Astrocyte (in vitro differentiated cells and primary cell): ENCODE results near the gene CTNNA2. TPM values are rescaled to one million over a fixed set of nuclear protein-coding genes. Genes with fewer than 3 reads are reported as not detected.

Experiments
- DNase-seq: peaks from one replicate; pipeline ENCODE4 v3.0.0-alpha.2; 2010; ENCODE audit warnings: low read depth
- FAIRE-seq: peaks from 2 replicates; lab custom pipeline; 2011; peaks lifted over from hg19 to GRCh38; lab: Jason Lieb, UNC
- H2AFZ ChIP-seq: 2 replicates; pipeline ENCODE4 v1.6.0; 2012; ENCODE audit warnings: low read depth, low read length, inconsistent platforms
- H3K27ac ChIP-seq: 2 replicates; pipeline ENCODE4 v1.5.1; 2011; ENCODE audit warnings: low read depth, low read length, inconsistent platforms
- H3K27me3 ChIP-seq: 2 replicates; pipeline ENCODE4 v1.6.0; 2011; ENCODE audit warnings: low read length, inconsistent platforms; ENCODE audit not compliant: insufficient read depth
- H3K36me3 ChIP-seq: 2 replicates; pipeline ENCODE4 v1.5.1; 2011; ENCODE audit warnings: low read length, inconsistent platforms; ENCODE audit not compliant: insufficient read depth
- H3K4me1 ChIP-seq: 2 replicates; pipeline ENCODE4 v1.5.1; 2011; ENCODE audit warnings: low read length, inconsistent platforms; ENCODE audit not compliant: insufficient read depth
- H3K4me2 ChIP-seq: 2 replicates; pipeline ENCODE4 v1.6.0; 2012; ENCODE audit warnings: low read length, inconsistent platforms
- H3K4me3 ChIP-seq: 2 replicates; pipeline ENCODE4 v1.5.1; 2011; ENCODE audit warnings: low read depth, mild to moderate bottlenecking, low read length, inconsistent platforms; ENCODE audit not compliant: insufficient read depth
- H3K79me2 ChIP-seq: 2 replicates; pipeline ENCODE4 v1.6.0; 2012; ENCODE audit warnings: mild to moderate bottlenecking, low read length, inconsistent platforms; ENCODE audit not compliant: insufficient read depth
- H3K9ac ChIP-seq: 2 replicates; pipeline ENCODE4 v1.6.0; 2012; ENCODE audit warnings: mild to moderate bottlenecking, low read length, inconsistent platforms
- H3K9me3 ChIP-seq: 2 replicates; pipeline ENCODE4 v1.5.1; 2012; ENCODE audit warnings: low read depth, mild to moderate bottlenecking, low read length, inconsistent platforms; ENCODE audit not compliant: insufficient read depth
- H4K20me1 ChIP-seq: 2 replicates; pipeline ENCODE4 v1.6.0; 2012; ENCODE audit warnings: low read length, inconsistent platforms; ENCODE audit not compliant: insufficient read depth
- H3K27ac Mint-ChIP-seq: one replicate; pipeline ENCODE4 v1.8.0; 2021; ENCODE audit warnings: mild to moderate bottlenecking, mixed read lengths; ENCODE audit not compliant: unreplicated experiment
- H3K27me3 Mint-ChIP-seq: one replicate; pipeline ENCODE4 v1.8.0; 2021; ENCODE audit warnings: low read depth, mixed read lengths; ENCODE audit not compliant: unreplicated experiment
- H3K36me3 Mint-ChIP-seq: one replicate; pipeline ENCODE4 v1.8.0; 2021; ENCODE audit warnings: low read depth, mixed read lengths; ENCODE audit not compliant: unreplicated experiment
- H3K4me1 Mint-ChIP-seq: one replicate; pipeline ENCODE4 v1.8.0; 2021; ENCODE audit warnings: low read depth, mixed read lengths; ENCODE audit not compliant: unreplicated experiment
- H3K4me3 Mint-ChIP-seq: one replicate; pipeline ENCODE4 v1.8.0; 2021; ENCODE audit warnings: mild to moderate bottlenecking, moderate library complexity, mixed read lengths; ENCODE audit not compliant: unreplicated experiment
- H3K9me3 Mint-ChIP-seq: one replicate; pipeline ENCODE4 v1.8.0; 2021; ENCODE audit warnings: mild to moderate bottlenecking, mixed read lengths; ENCODE audit not compliant: unreplicated experiment
- CTCF ChIP-seq: IDR thresholded peaks from 2 replicates; pipeline ENCODE4 v1.5.1; 2011; ENCODE audit warnings: low read depth, mild to moderate bottlenecking, inconsistent platforms, low read length, moderate library complexity; ENCODE audit not compliant: insufficient read depth
- EZH2 ChIP-seq: IDR thresholded peaks from 2 replicates; pipeline ENCODE4 v1.6.1; 2012; ENCODE audit warnings: mild to moderate bottlenecking, low read length, inconsistent platforms; ENCODE audit not compliant: insufficient read depth
- total RNA-seq: library from RNA; stranded (reverse); gene quantifications from 2 replicates; pipeline ENCODE4 v1.2.1, GENCODE V29; 2021

Gene CTNNA2
- total RNA-seq, 1 donor from 2014 or later, result 3.9 TPM

GRCh38 chr2:80545420-80546210 is 1032.8 kb downstream of the CTNNA2 start:
- Histone ChIP-seq H2AFZ (no peak overlapping the region), H3K79me2 (no peaks in the 10 kb centered on the region), H3K4me2 (no peak overlapping the region), H3K9me3 (peaks cover 2% of the 10 kb centered on the region), H3K4me3 (no peak overlapping the region), H3K36me3 (no peaks in the 10 kb centered on the region), H3K27ac (no peak overlapping the region), H3K9ac (no peak overlapping the region), H4K20me1 (no peaks in the 10 kb centered on the region), H3K27me3 (no peaks in the 10 kb centered on the region), H3K4me1 (no peaks in the 10 kb centered on the region)
- FAIRE-seq, result no peak
- peaks cover 5% of the 10 kb centered on the region for H3K9me3 Mint-ChIP-seq
- no peak overlapping the region for H3K27ac Mint-ChIP-seq
- no peak overlapping the region for H3K4me3 Mint-ChIP-seq
- no peaks in the 10 kb centered on the region for H3K36me3 Mint-ChIP-seq
- TF ChIP-seq CTCF (no peak), EZH2 (no peak)
- no peaks in the 10 kb centered on the region for H3K4me1 Mint-ChIP-seq
- H3K27me3 Mint-ChIP-seq, result no peaks in the 10 kb centered on the region
- no peak for DNase-seq

GRCh38 chr2:80546766-80547165 is 1033.9 kb downstream of the CTNNA2 start:
- FAIRE-seq (no peak), DNase-seq (no peak)
- Mint-ChIP-seq H3K4me1 (no peaks in the 10 kb centered on the region), H3K4me3 (no peak overlapping the region), H3K36me3 (no peaks in the 10 kb centered on the region), H3K27me3 (no peaks in the 10 kb centered on the region), H3K9me3 (peaks cover 5% of the 10 kb centered on the region), H3K27ac (no peak overlapping the region)
- peaks cover 2% of the 10 kb centered on the region for H3K9me3 ChIP-seq
- no peaks in the 10 kb centered on the region for H3K4me1 ChIP-seq
- no peak overlapping the region for H3K4me3 ChIP-seq
- H2AFZ ChIP-seq, result no peak overlapping the region
- H3K4me2 ChIP-seq, result no peak overlapping the region
- H3K27me3 ChIP-seq, result no peaks in the 10 kb centered on the region
- H4K20me1 ChIP-seq, result no peaks in the 10 kb centered on the region
- no peak overlapping the region for H3K27ac ChIP-seq
- H3K36me3 ChIP-seq, result no peaks in the 10 kb centered on the region
- TF ChIP-seq CTCF (no peak), EZH2 (no peak)
- H3K79me2 ChIP-seq, result no peaks in the 10 kb centered on the region
- no peak overlapping the region for H3K9ac ChIP-seq

GRCh38 chr2:80547344-80547743 is 1034.5 kb downstream of the CTNNA2 start:
- FAIRE-seq (no peak), DNase-seq (no peak)
- Histone ChIP-seq H3K9me3 (peaks cover 2% of the 10 kb centered on the region), H4K20me1 (no peaks in the 10 kb centered on the region), H3K27ac (no peak overlapping the region), H3K79me2 (no peaks in the 10 kb centered on the region), H3K4me3 (no peak overlapping the region), H3K4me2 (no peak overlapping the region), H2AFZ (no peak overlapping the region), H3K9ac (no peak overlapping the region), H3K36me3 (no peaks in the 10 kb centered on the region), H3K27me3 (no peaks in the 10 kb centered on the region), H3K4me1 (no peaks in the 10 kb centered on the region)
- Mint-ChIP-seq H3K4me1 (no peaks in the 10 kb centered on the region), H3K9me3 (peaks cover 5% of the 10 kb centered on the region), H3K27me3 (no peaks in the 10 kb centered on the region), H3K27ac (no peak overlapping the region), H3K4me3 (no peak overlapping the region), H3K36me3 (no peaks in the 10 kb centered on the region)
- TF ChIP-seq CTCF (no peak), EZH2 (no peak)
